Activated T-helper 1 cell treated with anti-CD3 and anti-CD28 coated beads, Interleukin-12 subunit alpha, Interleukin-12 subunit beta, Interleukin-2, Interleukin-4 antibody, amounts not matched to agents 30 ng/mL and 10 ng/mL and 1 ng/mL, durations not matched to agents 14 hours and 24 hours and 36 hours (primary cell): ENCODE data around the gene KIAA1217. TPM values are rescaled to one million over a fixed set of nuclear protein-coding genes. Genes with fewer than 3 reads are reported as not detected.

ENCODE experiments used
- DNase-seq: peaks from one replicate; pipeline ENCODE4 v3.0.0; 2021; ENCODE audit warnings: low spot score
- H3K27ac Mint-ChIP-seq: one replicate; pipeline ENCODE4 v1.8.0; 2021; ENCODE audit warnings: mild to moderate bottlenecking, mixed read lengths
- H3K27me3 Mint-ChIP-seq: one replicate; pipeline ENCODE4 v1.8.0; 2022; ENCODE audit warnings: mild to moderate bottlenecking, moderate library complexity, mixed read lengths; ENCODE audit not compliant: insufficient read depth
- H3K36me3 Mint-ChIP-seq: one replicate; pipeline ENCODE4 v1.8.0; 2021; ENCODE audit warnings: low read depth, mixed read lengths
- H3K4me1 Mint-ChIP-seq: one replicate; pipeline ENCODE4 v1.8.0; 2021; ENCODE audit warnings: low read depth, mixed read lengths
- H3K4me3 Mint-ChIP-seq: one replicate; pipeline ENCODE4 v1.8.0; 2021; ENCODE audit warnings: mild to moderate bottlenecking, moderate library complexity, mixed read lengths
- H3K9me3 Mint-ChIP-seq: one replicate; pipeline ENCODE4 v1.8.0; 2021; ENCODE audit warnings: mixed read lengths
- intact Hi-C: fragments of 100-400 bp; cut with micrococcal nuclease; formaldehyde crosslinking; loops from one replicate; pipeline ENCODE4 v1.15.1; 2024
- total RNA-seq: library from RNA; stranded (reverse); gene quantifications from 2 replicates; pipeline ENCODE4 v1.2.3, GENCODE V29; 2022

The KIAA1217 gene
- total RNA-seq, 1 donor from 2014 or later: 6.4 TPM

DNA sequence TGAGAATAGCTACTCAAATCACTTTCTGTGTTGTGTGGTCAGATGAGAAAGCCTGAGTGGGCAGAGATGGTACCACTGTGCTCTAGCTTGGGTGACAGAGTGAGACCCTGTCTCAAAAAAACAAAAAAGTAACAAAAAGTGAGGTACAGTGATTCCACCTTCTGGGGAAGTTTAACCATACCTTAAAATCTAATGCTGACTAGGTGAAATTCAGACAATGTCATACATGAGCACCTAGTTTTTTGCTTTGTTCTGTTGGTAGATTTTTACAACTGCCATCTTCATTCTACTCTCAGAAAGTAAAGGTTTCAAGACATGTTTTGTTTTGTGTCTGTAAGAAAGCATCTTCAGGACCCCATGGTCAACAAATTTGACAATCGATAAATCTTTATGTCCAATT, 370.5 kb downstream of the KIAA1217 start:
- H3K4me1 Mint-ChIP-seq: peaks cover 11% of the 10 kb centered on the region
- H3K4me3 Mint-ChIP-seq: no peak overlapping the region

DNA sequence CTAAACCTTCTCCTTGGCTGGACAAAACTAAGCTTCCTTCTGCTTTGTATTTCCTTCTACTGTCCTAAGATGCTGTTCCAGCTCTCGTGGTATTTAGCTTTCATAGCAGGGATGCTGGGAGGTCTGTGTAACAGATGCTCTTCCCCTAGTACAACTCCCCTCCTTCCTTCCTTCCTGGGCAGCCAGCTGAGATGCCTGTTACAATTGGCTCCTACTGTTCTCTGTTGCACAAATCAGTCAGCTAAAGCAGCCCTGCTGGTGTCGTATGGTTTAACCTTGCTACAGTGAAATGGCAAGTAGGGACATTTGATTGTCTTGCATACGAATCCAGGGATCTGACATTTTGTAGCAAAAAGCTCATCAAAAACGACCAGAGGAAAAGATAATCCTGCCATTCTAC, 371.0 kb downstream of the KIAA1217 start:
- Mint-ChIP-seq H3K9me3 (no peaks in the 10 kb centered on the region), H3K4me1 (peaks cover 7% of the 10 kb centered on the region), H3K4me3 (no peak overlapping the region), H3K27me3 (peaks cover 6% of the 10 kb centered on the region), H3K27ac (no peak overlapping the region), H3K36me3 (peaks cover 6% of the 10 kb centered on the region)
- no peak for DNase-seq
- intact Hi-C loops: no loop called here

More for the DNA sequence above, 370.5 kb downstream of the KIAA1217 start:
- DNase-seq: no peak
- Mint-ChIP-seq H3K36me3 (peaks cover 6% of the 10 kb centered on the region), H3K27me3 (peaks cover 6% of the 10 kb centered on the region), H3K9me3 (no peaks in the 10 kb centered on the region), H3K27ac (no peak overlapping the region)
- intact Hi-C loops: no loop called here

DNA sequence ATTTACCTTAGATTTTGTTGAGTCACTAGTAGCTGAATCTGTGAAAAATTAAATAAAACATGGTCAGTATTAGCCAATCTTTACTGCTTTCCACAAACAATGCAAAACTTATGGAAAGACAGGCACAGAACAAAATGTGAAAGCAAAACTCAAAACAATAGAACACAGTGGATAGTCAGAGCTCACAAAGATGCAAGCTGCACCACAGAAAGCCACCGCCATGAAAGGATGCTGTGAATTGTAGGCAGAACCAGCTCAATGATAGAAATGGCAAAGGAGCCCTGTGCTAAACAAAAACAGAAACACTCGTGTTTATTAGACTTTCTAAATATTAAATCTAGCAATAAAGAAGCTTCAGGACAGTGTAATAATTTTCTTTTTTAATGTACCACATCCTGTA, 380.3 kb downstream of the KIAA1217 start:
- Mint-ChIP-seq H3K4me3 (no peak overlapping the region), H3K27me3 (no peaks in the 10 kb centered on the region), H3K9me3 (no peaks in the 10 kb centered on the region), H3K36me3 (peaks cover 48% of the 10 kb centered on the region), H3K27ac (no peak overlapping the region), H3K4me1 (peaks cover 18% of the 10 kb centered on the region)
- DNase-seq: no peak
- intact Hi-C loops: no loop called here

DNA sequence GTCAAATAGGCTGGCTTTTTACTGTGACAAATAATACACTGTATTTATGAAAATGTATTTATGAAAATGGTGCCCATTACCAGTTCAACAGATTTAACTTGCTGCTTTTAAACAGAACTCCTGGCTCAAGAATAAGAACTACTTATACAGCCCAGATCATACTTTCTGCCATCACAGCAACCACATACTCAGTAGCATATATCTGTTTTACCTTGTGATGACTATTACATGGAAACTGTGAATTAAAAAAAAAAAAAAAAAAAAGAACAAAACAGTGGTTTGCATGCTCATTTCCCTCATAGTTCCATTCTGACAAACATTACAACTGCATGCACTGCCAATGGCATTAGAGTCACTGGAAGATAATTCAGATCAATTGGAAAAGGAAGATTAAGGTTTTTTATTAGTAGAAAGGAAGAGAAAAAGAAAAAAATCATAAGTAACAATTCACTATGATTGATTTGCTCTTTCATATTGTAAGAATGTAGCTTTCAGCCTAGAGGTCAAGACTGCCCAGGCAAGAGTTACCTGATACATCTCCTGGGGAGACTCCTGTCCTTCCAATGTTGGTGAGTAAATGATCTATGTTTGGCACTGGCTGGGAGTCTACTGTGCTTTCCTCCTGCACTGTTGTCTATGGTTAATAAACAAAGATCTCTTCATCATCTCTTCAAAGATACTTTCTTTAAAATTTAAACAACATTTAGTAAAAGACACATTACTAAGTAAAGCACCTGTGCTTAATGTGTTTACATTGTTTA, 381.9 kb downstream of the KIAA1217 start:
- no peak for DNase-seq
- Mint-ChIP-seq H3K27ac (no peak overlapping the region), H3K36me3 (peaks cover 49% of the 10 kb centered on the region), H3K4me1 (peaks cover 18% of the 10 kb centered on the region), H3K4me3 (no peak overlapping the region), H3K27me3 (no peaks in the 10 kb centered on the region), H3K9me3 (no peaks in the 10 kb centered on the region)
- intact Hi-C loops: loop anchor here (1.0 kb wide), 1 partner anchor 12 kb away; no protein-coding TSS in a partner anchor

DNA sequence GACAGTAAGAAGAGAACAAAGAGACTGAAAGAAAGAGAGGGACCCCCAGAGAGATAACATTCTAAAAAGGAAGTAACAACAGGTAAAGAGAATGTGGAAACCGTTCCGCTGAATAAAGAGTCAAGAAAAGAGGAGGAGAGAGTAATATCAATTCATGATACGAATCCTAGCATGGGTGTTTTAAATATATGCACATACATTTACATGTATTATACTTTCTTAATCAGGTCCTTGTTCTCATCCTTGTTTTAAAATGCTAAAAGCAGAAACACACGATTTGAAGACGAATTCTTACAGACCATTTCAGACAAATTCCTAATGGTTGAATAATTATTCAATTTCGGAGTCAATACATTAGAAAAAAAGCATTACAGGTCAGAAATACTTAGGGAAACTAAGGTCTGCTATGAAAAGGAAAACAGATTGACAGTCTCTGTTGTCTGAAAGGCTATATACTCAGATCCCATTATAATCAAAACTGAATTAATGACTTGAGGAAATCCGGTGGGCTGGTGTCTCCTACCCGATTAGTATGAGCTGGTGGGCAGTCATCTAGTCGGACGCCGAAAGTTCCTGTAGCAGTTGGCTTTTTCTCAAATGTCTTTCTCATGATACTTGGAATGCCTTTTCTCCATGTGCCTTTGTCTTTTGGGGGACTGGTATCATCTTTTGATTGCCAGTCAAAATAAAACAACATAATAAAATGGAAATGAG, 387.4 kb downstream of the KIAA1217 start:
- intact Hi-C loops: no loop called here
- no peak overlapping the region for H3K27ac Mint-ChIP-seq
- peaks cover 16% of the 10 kb centered on the region for H3K4me1 Mint-ChIP-seq
- no peaks in the 10 kb centered on the region for H3K27me3 Mint-ChIP-seq
- peaks cover 49% of the 10 kb centered on the region for H3K36me3 Mint-ChIP-seq
- no peak overlapping the region for H3K4me3 Mint-ChIP-seq
- H3K9me3 Mint-ChIP-seq: no peaks in the 10 kb centered on the region
- no peak for DNase-seq

DNA sequence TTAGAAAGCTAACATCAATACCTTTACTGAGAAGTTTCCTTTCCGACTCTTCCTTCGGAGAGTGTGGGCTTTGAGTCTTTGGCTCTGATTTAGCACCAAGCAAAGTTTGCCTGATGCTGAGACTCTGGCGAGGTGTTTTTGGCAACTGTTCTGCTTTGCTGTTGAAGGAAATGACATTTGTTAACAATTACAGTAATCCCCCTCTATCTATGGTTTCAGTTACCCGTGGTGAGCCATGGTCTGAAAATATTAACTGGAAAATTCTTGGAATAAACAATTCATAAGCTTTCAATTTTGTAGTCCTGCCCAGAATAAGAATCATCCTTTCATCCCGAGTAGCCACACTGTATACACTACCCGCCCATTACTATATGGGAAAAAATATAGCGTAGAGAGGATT, 388.5 kb downstream of the KIAA1217 start:
- no peaks in the 10 kb centered on the region for H3K27me3 Mint-ChIP-seq
- no peak overlapping the region for H3K4me3 Mint-ChIP-seq
- H3K36me3 Mint-ChIP-seq: peaks cover 46% of the 10 kb centered on the region
- H3K4me1 Mint-ChIP-seq: peaks cover 19% of the 10 kb centered on the region
- H3K9me3 Mint-ChIP-seq: peaks cover 2% of the 10 kb centered on the region
- intact Hi-C loops: loop anchor here (1.0 kb wide), 1 partner anchor 224 kb away; no protein-coding TSS in a partner anchor
- H3K27ac Mint-ChIP-seq: no peak overlapping the region
- DNase-seq: no peak
